ENCODE results near the gene PAFAH1B2.

The PAFAH1B2 gene

DNA sequence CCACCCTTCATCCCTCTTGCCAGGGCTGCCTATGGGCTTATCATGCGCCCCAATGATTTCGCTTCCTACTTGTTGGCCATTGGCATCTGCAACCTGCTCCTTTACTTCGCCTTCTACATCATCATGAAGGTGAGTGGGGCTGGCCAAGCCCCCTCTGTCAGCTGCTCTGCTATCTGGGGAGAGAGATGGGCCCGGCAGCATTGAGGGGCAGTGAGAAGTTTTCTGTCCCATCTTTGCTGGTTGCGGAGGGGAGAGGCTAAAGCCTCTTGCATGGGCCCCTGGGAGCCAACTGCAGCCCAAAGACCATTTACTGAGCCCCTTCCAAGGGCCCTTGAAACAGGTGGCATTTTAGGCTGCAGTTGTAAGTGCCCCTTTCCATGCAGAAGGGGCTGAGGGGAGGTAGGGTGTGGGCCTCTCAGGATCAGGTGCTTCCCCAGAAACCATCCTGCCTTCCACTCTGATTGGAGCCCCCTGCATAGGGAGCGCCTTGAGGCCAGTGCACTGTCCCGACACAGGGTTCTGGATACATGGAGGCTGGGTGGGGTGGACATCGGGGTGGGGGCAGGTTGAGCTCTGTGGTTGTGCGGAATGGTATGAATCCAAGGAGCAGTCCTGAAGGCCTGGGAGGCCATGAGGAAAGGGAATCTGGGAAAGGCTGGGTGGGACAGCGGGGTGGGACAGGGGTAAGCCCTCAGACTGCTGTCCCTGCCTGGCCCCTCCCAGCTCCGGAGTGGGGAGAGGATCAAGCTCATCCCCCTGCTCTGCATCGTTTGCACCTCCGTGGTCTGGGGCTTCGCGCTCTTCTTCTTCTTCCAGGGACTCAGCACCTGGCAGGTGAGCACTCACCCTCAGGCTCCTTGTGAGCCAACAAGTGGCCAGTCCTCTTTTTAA is 49.3 kb downstream of the PAFAH1B2 start:
- H3K9me3 ChIP-seq (replicated peaks in 1 of 11), result peaks cover 0 to 5% (median 0%) of the 10 kb centered on the region in 11 experiments; a peak in 1 of 22 replicates
- no peak overlapping the region for H3K9ac ChIP-seq
- no peak overlapping the region for H3K4me3 ChIP-seq
- peak overlapping the region in 8 of 11 experiments; percentile 12 to 96 (median 92); a peak in 12 of 22 replicates for H3K27ac ChIP-seq
- H3K27me3 ChIP-seq, result no peaks in the 10 kb centered on the region
- peaks cover 37 to 73% (median 54%) of the 10 kb centered on the region in 10 experiments for H3K4me1 ChIP-seq
- peaks cover 0 to 95% (median 78%) of the 10 kb centered on the region in 11 experiments; a peak in 19 of 22 replicates for H3K36me3 ChIP-seq
- peaks cover 0 to 5% (median 0%) of the 10 kb centered on the region in 11 experiments; a peak in 1 of 22 replicates for H4K20me1 ChIP-seq
- no peak for TF ChIP-seq Cebpa-rat (IDR thresholded peaks at IDR 0.05)
- peak overlapping the region in 8 of 11 experiments; percentile 2 to 89 (median 31); a peak in 11 of 22 replicates for H3K4me2 ChIP-seq

- peaks cover 0 to 93% (median 74%) of the 10 kb centered on the region in 11 experiments; a peak in 19 of 22 replicates for H3K36me3 ChIP-seq
These were observed 50.2 kb downstream of the PAFAH1B2 start for GRCh38 chr11:117194267-117194666.

DNA sequence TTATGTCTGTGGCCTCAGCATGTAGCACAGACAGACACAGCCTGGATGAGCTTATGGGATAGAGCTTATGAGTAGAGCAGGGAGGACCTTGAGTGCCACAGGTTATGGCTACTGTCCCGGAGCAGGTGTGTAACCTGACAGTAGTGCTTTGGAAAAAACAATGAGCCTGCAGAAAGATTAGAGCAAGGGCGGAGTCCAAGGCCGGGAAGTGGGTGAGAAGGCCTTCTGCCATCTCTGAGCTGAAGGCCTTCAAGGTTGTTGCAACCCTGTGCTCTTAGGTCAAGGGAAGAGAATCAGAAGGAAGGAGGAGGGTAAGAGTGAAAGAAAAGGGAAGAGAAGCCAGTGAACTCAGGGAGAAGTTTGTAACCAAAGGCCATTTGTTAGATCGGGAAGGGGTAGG is 51.2 kb downstream of the PAFAH1B2 start:
- peak overlapping the region; percentile 6 to 60 (median 40); a peak in 16 of 22 replicates for H3K4me2 ChIP-seq
- H3K9me3 ChIP-seq (replicated peaks in 1 of 11), result no peaks in the 10 kb centered on the region
- H4K20me1 ChIP-seq, result peaks cover 0 to 12% (median 0%) of the 10 kb centered on the region in 11 experiments; a peak in 1 of 22 replicates
- no peak for TF ChIP-seq Cebpa-rat (IDR thresholded peaks at IDR 0.05)
- no peaks in the 10 kb centered on the region for H3K27me3 ChIP-seq
- peaks cover 0 to 83% (median 73%) of the 10 kb centered on the region in 11 experiments; a peak in 19 of 22 replicates for H3K36me3 ChIP-seq
- H3K4me3 ChIP-seq, result no peak overlapping the region
- peaks cover 18 to 54% (median 35%) of the 10 kb centered on the region in 10 experiments for H3K4me1 ChIP-seq
- H3K27ac ChIP-seq, result peak overlapping the region in 7 of 11 experiments; percentile 34 to 65 (median 44); a peak in 11 of 22 replicates
- peak overlapping the region in 5 of 11 experiments; percentile 1 to 15 (median 7); a peak in 4 of 22 replicates for H3K9ac ChIP-seq

More at GRCh38 chr11:117194267-117194666, 50.2 kb downstream of the PAFAH1B2 start:
- Histone ChIP-seq H3K27me3 (no peaks in the 10 kb centered on the region), H3K4me3 (no peak overlapping the region), H3K9me3 (replicated peaks in 1 of 11) (peaks cover 0 to 2% (median 0%) of the 10 kb centered on the region in 11 experiments; a peak in 1 of 22 replicates), H4K20me1 (peaks cover 0 to 9% (median 0%) of the 10 kb centered on the region in 11 experiments; a peak in 1 of 22 replicates), H3K4me2 (no peak overlapping the region; a peak in 1 of 22 replicates), H3K9ac (no peak overlapping the region), H3K4me1 (peaks cover 28 to 64% (median 45%) of the 10 kb centered on the region in 10 experiments), H3K27ac (no peak overlapping the region; a peak in 1 of 22 replicates)
- no peak for TF ChIP-seq Cebpa-rat (IDR thresholded peaks at IDR 0.05)

- H3K4me3 ChIP-seq, result no peak overlapping the region
- H4K20me1 ChIP-seq, result peaks cover 0 to 12% (median 0%) of the 10 kb centered on the region in 11 experiments; a peak in 1 of 22 replicates
- H3K27ac ChIP-seq, result peak overlapping the region in 7 of 11 experiments; percentile 34 to 65 (median 44); a peak in 12 of 22 replicates
- no peaks in the 10 kb centered on the region for H3K9me3 ChIP-seq (replicated peaks in 1 of 11)
- no peak for TF ChIP-seq Cebpa-rat (IDR thresholded peaks at IDR 0.05)
- H3K36me3 ChIP-seq, result peaks cover 0 to 78% (median 69%) of the 10 kb centered on the region in 11 experiments; a peak in 19 of 22 replicates
- H3K4me1 ChIP-seq, result peaks cover 13 to 51% (median 30%) of the 10 kb centered on the region in 10 experiments
- no peaks in the 10 kb centered on the region for H3K27me3 ChIP-seq
- H3K4me2 ChIP-seq, result peak overlapping the region in 10 of 11 experiments; percentile 16 to 60 (median 44); a peak in 16 of 22 replicates
- peak overlapping the region in 4 of 11 experiments; percentile 1 to 15 (median 7); a peak in 3 of 22 replicates for H3K9ac ChIP-seq
These were observed 51.7 kb downstream of the PAFAH1B2 start for GRCh38 chr11:117195761-117196160.

DNA sequence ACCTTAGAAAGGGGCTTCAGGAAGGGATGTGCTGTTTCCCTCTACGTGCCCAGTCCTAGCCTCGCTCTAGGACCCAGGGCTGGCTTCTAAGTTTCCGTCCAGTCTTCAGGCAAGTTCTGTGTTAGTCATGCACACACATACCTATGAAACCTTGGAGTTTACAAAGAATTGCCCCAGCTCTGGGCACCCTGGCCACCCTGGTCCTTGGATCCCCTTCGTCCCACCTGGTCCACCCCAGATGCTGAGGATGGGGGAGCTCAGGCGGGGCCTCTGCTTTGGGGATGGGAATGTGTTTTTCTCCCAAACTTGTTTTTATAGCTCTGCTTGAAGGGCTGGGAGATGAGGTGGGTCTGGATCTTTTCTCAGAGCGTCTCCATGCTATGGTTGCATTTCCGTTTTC is 52.9 kb downstream of the PAFAH1B2 start:
- Histone ChIP-seq H3K27ac (peak overlapping the region in 1 of 11 experiments; percentile 44; a peak in 1 of 22 replicates), H3K36me3 (peaks cover 0 to 66% (median 59%) of the 10 kb centered on the region in 11 experiments; a peak in 19 of 22 replicates), H3K4me1 (peaks cover 21 to 51% (median 27%) of the 10 kb centered on the region in 10 experiments), H3K27me3 (no peaks in the 10 kb centered on the region), H4K20me1 (peaks cover 0 to 12% (median 0%) of the 10 kb centered on the region in 11 experiments; a peak in 2 of 22 replicates), H3K9me3 (replicated peaks in 1 of 11) (no peaks in the 10 kb centered on the region), H3K9ac (no peak overlapping the region), H3K4me2 (no peak overlapping the region), H3K4me3 (no peak overlapping the region)
- TF ChIP-seq Cebpa-rat (IDR thresholded peaks at IDR 0.05), result no peak

- Histone ChIP-seq H3K4me1 (peaks cover 24 to 47% (median 28%) of the 10 kb centered on the region in 10 experiments), H3K27ac (no peak overlapping the region), H4K20me1 (peaks cover 0 to 14% (median 0%) of the 10 kb centered on the region in 11 experiments; a peak in 2 of 22 replicates), H3K4me3 (no peak overlapping the region), H3K9ac (no peak overlapping the region), H3K4me2 (no peak overlapping the region), H3K36me3 (peaks cover 0 to 66% (median 51%) of the 10 kb centered on the region in 11 experiments; a peak in 19 of 22 replicates), H3K9me3 (replicated peaks in 1 of 11) (no peaks in the 10 kb centered on the region), H3K27me3 (no peaks in the 10 kb centered on the region)
- TF ChIP-seq Cebpa-rat (IDR thresholded peaks at IDR 0.05), result no peak
These were observed 53.7 kb downstream of the PAFAH1B2 start for GRCh38 chr11:117197516-117198456.

DNA sequence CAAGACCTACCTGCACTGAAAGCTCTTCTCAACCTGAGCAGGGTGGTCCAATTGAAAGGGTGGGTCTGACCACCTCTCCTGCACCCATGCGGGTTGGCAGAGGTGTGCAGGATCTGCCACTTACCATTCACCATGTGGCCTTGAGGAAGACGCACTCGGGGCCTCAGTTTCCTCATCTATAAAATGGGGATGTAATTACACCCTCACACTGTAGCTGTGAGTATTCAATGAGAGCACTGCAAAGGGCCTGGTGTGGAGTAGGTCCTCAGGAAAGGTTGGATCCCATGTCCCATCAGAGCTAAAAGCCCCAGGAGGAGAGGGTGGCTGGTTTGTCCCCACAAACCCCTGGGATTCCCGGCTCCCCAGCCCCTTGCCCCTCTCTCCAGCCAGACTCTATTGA is 54.5 kb downstream of the PAFAH1B2 start:
- no peak for TF ChIP-seq Cebpa-rat (IDR thresholded peaks at IDR 0.05)
- H3K9me3 ChIP-seq (replicated peaks in 1 of 11), result no peaks in the 10 kb centered on the region
- no peaks in the 10 kb centered on the region for H3K27me3 ChIP-seq
- peaks cover 0 to 66% (median 46%) of the 10 kb centered on the region in 11 experiments; a peak in 18 of 22 replicates for H3K36me3 ChIP-seq
- H4K20me1 ChIP-seq, result peaks cover 0 to 18% (median 0%) of the 10 kb centered on the region in 11 experiments; a peak in 2 of 22 replicates
- no peak overlapping the region for H3K4me3 ChIP-seq
- H3K4me2 ChIP-seq, result no peak overlapping the region
- H3K9ac ChIP-seq, result no peak overlapping the region
- no peak overlapping the region for H3K27ac ChIP-seq
- H3K4me1 ChIP-seq, result peaks cover 21 to 41% (median 24%) of the 10 kb centered on the region in 10 experiments; a peak in 19 of 20 replicates
